Thoracic aorta (tissue), 2 donors: Measurements from ENCODE around the gene MAML3. TPM values are rescaled to one million over a fixed set of nuclear protein-coding genes. Genes with fewer than 3 reads are reported as not detected.
A peak's percentile ranks its signal among the peaks of the same experiment; 100 is the strongest.

Source experiments
- ATAC-seq: fragments of 150-250 bp; one replicate; pipeline ENCODE4 v1.8.0; 2017; ENCODE audit warnings: low read depth; ENCODE audit not compliant: insufficient number of reproducible peaks, low FRiP score
- DNase-seq: peaks from one replicate; pipeline ENCODE4 v3.0.0-alpha.2; 2020; ENCODE audit warnings: low spot score
- H3K27ac ChIP-seq, 2 donors: fragments of 200-600 bp; sonication (generic); 1 replicate in 1 of 2; 2 replicates in 1 of 2; pipeline ENCODE4 v1.5.1; 2016; ENCODE audit warnings: mild to moderate bottlenecking in 2 of 2, moderate library complexity in 2 of 2
- H3K27me3 ChIP-seq: fragments of 200-600 bp; sonication (generic); replicated peaks from 2 replicates; pipeline ENCODE4 v1.6.0; 2016; ENCODE audit warnings: mild to moderate bottlenecking; ENCODE audit not compliant: insufficient read depth
- H3K36me3 ChIP-seq: fragments of 200-600 bp; sonication (generic); one replicate; pipeline ENCODE4 v1.5.1; 2016
- H3K4me1 ChIP-seq, 2 donors: fragments of 200-600 bp; sonication (generic); 1 replicate in 1 of 2; 2 replicates in 1 of 2; pipeline versions ENCODE4 v1.5.1 to v1.6.0; 2016; ENCODE audit warnings: low read depth in 2 of 2, mild to moderate bottlenecking in 1 of 2; ENCODE audit not compliant: control insufficient read depth in 1 of 2
- H3K4me3 ChIP-seq: fragments of 200-600 bp; sonication (generic); 2 replicates; pipeline ENCODE4 v1.5.1; 2016; ENCODE audit warnings: mild to moderate bottlenecking
- H3K9me3 ChIP-seq: fragments of 200-600 bp; sonication (generic); 2 replicates; pipeline ENCODE4 v1.5.1; 2016
- CTCF ChIP-seq: fragments of 200-600 bp; sonication (generic); IDR thresholded peaks from one replicate; pipeline ENCODE4 v1.5.1; 2019; ENCODE audit warnings: antibody characterized with exemption
- total RNA-seq, 2 donors: library from RNA; depleted of rRNA; stranded (reverse); fragments of >200 nt; gene quantifications; one replicate each; pipeline versions ENCODE4 v1.1.0 to v1.2.3, GENCODE V29; 2016

Gene MAML3
- total RNA-seq, 2 donors from 2014 or later, result 7.3 to 14.1 TPM

GRCh38 chr4:139986689-139987501 is 167.1 kb downstream of the MAML3 start:
- ATAC-seq (no peak), DNase-seq (no peak)
- H3K36me3 ChIP-seq, result no peaks in the 10 kb centered on the region
- peaks cover 11 to 49% of the 10 kb centered on the region in 2 donors for H3K4me1 ChIP-seq
- H3K9me3 ChIP-seq, result no peaks in the 10 kb centered on the region
- no peak for TF ChIP-seq CTCF
- H3K4me3 ChIP-seq, result no peak overlapping the region
- H3K27ac ChIP-seq, result no peak overlapping the region
- no peaks in the 10 kb centered on the region for H3K27me3 ChIP-seq

- peaks cover 19 to 57% of the 10 kb centered on the region in 2 donors for H3K4me1 ChIP-seq
- no peaks in the 10 kb centered on the region for H3K36me3 ChIP-seq
- H3K27ac ChIP-seq, result peak overlapping the region in 1 of 2 donors; percentile 13
- H3K9me3 ChIP-seq, result no peaks in the 10 kb centered on the region
- no peak for DNase-seq
- no peak overlapping the region for H3K4me3 ChIP-seq
- no peaks in the 10 kb centered on the region for H3K27me3 ChIP-seq
- TF ChIP-seq CTCF, result no peak
- ATAC-seq, result no peak
These were observed 167.9 kb downstream of the MAML3 start for GRCh38 chr4:139986106-139986505.

- Histone ChIP-seq H3K9me3 (no peaks in the 10 kb centered on the region), H3K36me3 (no peaks in the 10 kb centered on the region), H3K27me3 (no peaks in the 10 kb centered on the region), H3K4me3 (no peak overlapping the region), H3K4me1 (peaks cover 22 to 64% of the 10 kb centered on the region in 2 donors), H3K27ac (peak overlapping the region in 1 of 2 donors; percentile 13)
- TF ChIP-seq CTCF, result no peak
- ATAC-seq (no peak), DNase-seq (no peak)
These were observed 168.6 kb downstream of the MAML3 start for GRCh38 chr4:139985401-139985800.

GRCh38 chr4:139984471-139984870 is 169.5 kb downstream of the MAML3 start:
- Histone ChIP-seq H3K27ac (peak overlapping the region; percentile 40 to 51), H3K27me3 (no peaks in the 10 kb centered on the region), H3K36me3 (no peaks in the 10 kb centered on the region), H3K9me3 (no peaks in the 10 kb centered on the region), H3K4me3 (no peak overlapping the region), H3K4me1 (peaks cover 25 to 71% of the 10 kb centered on the region in 2 donors)
- ATAC-seq (no peak), DNase-seq (no peak)
- no peak for TF ChIP-seq CTCF

- Histone ChIP-seq H3K27ac (no peak overlapping the region), H3K27me3 (no peaks in the 10 kb centered on the region), H3K9me3 (no peaks in the 10 kb centered on the region), H3K36me3 (no peaks in the 10 kb centered on the region), H3K4me1 (peaks cover 46 to 72% of the 10 kb centered on the region in 2 donors), H3K4me3 (no peak overlapping the region)
- DNase-seq, result no peak
- TF ChIP-seq CTCF, result no peak
- no peak for ATAC-seq
These were observed 175.3 kb downstream of the MAML3 start for GRCh38 chr4:139978692-139979091.
